ENCODE measurements around the gene ANKH.

GRCh38 chr5:14673443-14673842 lies 198.1 kb downstream of the ANKH start:
- TF ChIP-seq POLR2A (IDR thresholded peaks at IDR 0.05) (no peak), POLR2AphosphoS5 (IDR thresholded peaks at IDR 0.05) (no peak)
